ENCODE measurements around the gene FRMD1. TPM values are rescaled to one million over a fixed set of nuclear protein-coding genes. Genes with fewer than 3 reads are reported as not detected.

FRMD1 gene
- polyA plus RNA-seq, 6 donors from 2014 or later = not detected

GRCh38 chr6:168105813-168106632 lies 27.0 kb upstream of the FRMD1 start:
- Mint-ChIP-seq H3K27ac (no peak overlapping the region), H3K9me3 (peaks cover 0 to 4% (median 0%) of the 10 kb centered on the region in 7 donors), H3K4me1 (no peaks in the 10 kb centered on the region), H3K36me3 (no peaks in the 10 kb centered on the region), H3K4me3 (no peak overlapping the region), H3K27me3 (peaks cover 33 to 42% (median 40%) of the 10 kb centered on the region in 3 donors)
- DNase-seq = no peak
- no peak for ATAC-seq (ENCODE audit: low read depth in 2 of 2)

GRCh38 chr6:168104636-168105035 lies 25.6 kb upstream of the FRMD1 start:
- no peak for DNase-seq
- H3K4me1 Mint-ChIP-seq = no peaks in the 10 kb centered on the region
- H3K27ac Mint-ChIP-seq = peak overlapping the region in 1 of 6 donors; percentile 5
- ATAC-seq (ENCODE audit: low read depth in 2 of 2) = no peak
- H3K36me3 Mint-ChIP-seq = no peaks in the 10 kb centered on the region
- peaks cover 0 to 4% (median 0%) of the 10 kb centered on the region in 7 donors for H3K9me3 Mint-ChIP-seq
- no peak overlapping the region for H3K4me3 Mint-ChIP-seq
- H3K27me3 Mint-ChIP-seq = peaks cover 33 to 52% (median 40%) of the 10 kb centered on the region in 3 donors

GRCh38 chr6:168103050-168103830 lies 24.2 kb upstream of the FRMD1 start:
- ATAC-seq (ENCODE audit: low read depth in 2 of 2) = no peak
- Mint-ChIP-seq H3K27ac (no peak overlapping the region), H3K4me3 (no peak overlapping the region)

GRCh38 chr6:168102315-168102985 lies 23.4 kb upstream of the FRMD1 start:
- Mint-ChIP-seq H3K27ac (no peak overlapping the region), H3K36me3 (no peaks in the 10 kb centered on the region), H3K4me1 (no peaks in the 10 kb centered on the region), H3K4me3 (no peak overlapping the region), H3K9me3 (peaks cover 0 to 3% (median 0%) of the 10 kb centered on the region in 7 donors), H3K27me3 (peaks cover 38 to 69% (median 46%) of the 10 kb centered on the region in 3 donors)
- ATAC-seq (ENCODE audit: low read depth in 2 of 2) = no peak
- DNase-seq = no peak

More at GRCh38 chr6:168103050-168103830, 24.2 kb upstream of the FRMD1 start:
- H3K4me1 Mint-ChIP-seq = no peaks in the 10 kb centered on the region
- H3K36me3 Mint-ChIP-seq = no peaks in the 10 kb centered on the region
- peaks cover 0 to 3% (median 0%) of the 10 kb centered on the region in 7 donors for H3K9me3 Mint-ChIP-seq
- DNase-seq = no peak
- peaks cover 38 to 63% (median 40%) of the 10 kb centered on the region in 3 donors for H3K27me3 Mint-ChIP-seq

DNA sequence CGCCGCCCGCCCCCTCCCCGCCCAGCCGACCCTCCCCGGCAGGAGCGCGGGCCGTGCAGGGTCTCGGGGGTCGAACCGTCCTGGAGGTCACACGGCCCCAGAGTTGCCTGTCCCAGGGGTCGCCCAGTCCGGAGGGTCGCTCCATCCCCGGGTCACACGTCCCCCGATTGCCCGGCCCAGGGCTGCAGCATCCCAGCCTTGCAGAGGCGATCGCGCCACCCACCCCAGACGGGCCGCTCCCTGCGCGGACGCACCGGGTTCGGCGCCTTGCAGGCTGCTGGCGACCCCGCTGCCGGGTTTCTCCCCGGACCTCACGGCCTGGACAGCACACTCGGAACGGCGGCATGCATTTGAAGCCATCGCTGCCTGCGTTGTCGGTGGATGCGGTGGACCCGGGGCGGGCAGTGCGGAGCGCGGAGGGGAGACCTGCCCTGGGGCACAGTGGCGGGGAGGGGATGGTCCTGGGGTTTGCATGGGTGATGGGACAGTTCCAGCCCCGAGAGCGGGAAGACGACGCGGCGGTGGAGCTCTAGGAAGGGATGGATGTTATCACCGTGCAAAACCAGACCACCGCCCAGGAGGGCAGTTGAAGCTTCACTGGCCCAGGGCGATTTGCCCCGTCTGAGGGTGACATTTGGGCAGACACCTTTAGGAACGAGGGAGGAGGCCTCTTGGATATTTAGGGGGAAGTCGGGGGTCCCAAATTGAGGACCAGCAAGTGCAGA lies 22.7 kb upstream of the FRMD1 start:
- ATAC-seq (ENCODE audit: low read depth in 2 of 2) (no peak), DNase-seq (no peak)
- Mint-ChIP-seq H3K27ac (no peak overlapping the region), H3K4me1 (no peaks in the 10 kb centered on the region), H3K4me3 (peak overlapping the region in 1 of 8 donors; percentile 63), H3K36me3 (no peaks in the 10 kb centered on the region), H3K9me3 (peaks cover 0 to 3% (median 0%) of the 10 kb centered on the region in 7 donors), H3K27me3 (peaks cover 38 to 69% (median 48%) of the 10 kb centered on the region in 3 donors)

- DNase-seq (no peak), ATAC-seq (ENCODE audit: low read depth in 2 of 2) (no peak)
- no peak overlapping the region for H3K27ac Mint-ChIP-seq
- H3K27me3 Mint-ChIP-seq = peaks cover 38 to 69% (median 48%) of the 10 kb centered on the region in 3 donors
- H3K4me1 Mint-ChIP-seq = no peaks in the 10 kb centered on the region
- no peaks in the 10 kb centered on the region for H3K36me3 Mint-ChIP-seq
- H3K9me3 Mint-ChIP-seq = peaks cover 0 to 3% (median 0%) of the 10 kb centered on the region in 7 donors
- no peak overlapping the region for H3K4me3 Mint-ChIP-seq
These were observed 22.0 kb upstream of the FRMD1 start for GRCh38 chr6:168100803-168101589.

DNA sequence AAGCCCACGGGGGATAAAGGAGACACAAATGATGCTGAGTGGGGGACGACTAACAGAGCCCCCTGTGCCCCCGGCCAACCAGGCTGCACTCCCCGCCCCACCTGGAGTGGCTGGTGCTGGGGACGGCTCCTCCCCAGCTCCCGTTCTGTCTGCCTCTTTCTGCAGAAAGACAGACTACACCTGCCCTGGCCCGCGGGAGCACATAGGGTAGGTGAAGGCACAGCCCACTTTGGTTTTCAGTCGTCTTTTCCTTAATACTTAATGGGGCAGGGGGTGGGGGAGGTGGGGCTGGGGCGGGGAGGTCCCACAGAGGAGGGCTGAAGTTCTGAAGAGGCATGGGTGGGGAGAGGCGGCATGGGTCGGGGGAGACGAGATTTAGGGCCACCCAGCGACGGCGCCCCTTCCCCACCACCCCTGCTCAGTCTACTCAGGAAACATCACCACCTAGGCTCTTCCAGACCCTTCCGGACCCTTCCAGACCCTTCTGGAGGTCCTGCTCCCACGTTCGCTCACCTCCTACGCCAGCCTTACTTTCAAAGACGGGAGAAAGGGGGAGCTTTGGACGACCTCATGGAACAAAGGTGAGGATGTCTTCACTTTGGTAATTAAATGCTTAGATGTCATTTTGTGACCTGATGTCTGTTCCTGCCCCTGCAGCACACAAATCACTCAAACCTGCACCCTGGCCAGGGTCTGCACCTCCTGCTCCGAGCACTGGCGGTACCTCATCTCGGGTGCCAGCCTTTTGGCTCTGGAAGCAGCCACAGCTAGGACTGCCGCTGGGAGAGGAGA lies 21.2 kb upstream of the FRMD1 start:
- no peak for ATAC-seq (ENCODE audit: low read depth in 2 of 2)
- Mint-ChIP-seq H3K4me3 (no peak overlapping the region), H3K9me3 (peaks cover 0 to 3% (median 0%) of the 10 kb centered on the region in 7 donors), H3K36me3 (no peaks in the 10 kb centered on the region), H3K27me3 (peaks cover 34 to 63% (median 40%) of the 10 kb centered on the region in 3 donors), H3K27ac (no peak overlapping the region), H3K4me1 (no peaks in the 10 kb centered on the region)
- no peak for DNase-seq

- DNase-seq (no peak), ATAC-seq (ENCODE audit: low read depth in 2 of 2) (no peak)
- Mint-ChIP-seq H3K4me3 (no peak overlapping the region), H3K27me3 (peaks cover 26 to 55% (median 32%) of the 10 kb centered on the region in 3 donors), H3K4me1 (no peaks in the 10 kb centered on the region), H3K36me3 (no peaks in the 10 kb centered on the region), H3K9me3 (no peaks in the 10 kb centered on the region), H3K27ac (no peak overlapping the region)
These were observed 20.4 kb upstream of the FRMD1 start for GRCh38 chr6:168099201-168100010.

DNA sequence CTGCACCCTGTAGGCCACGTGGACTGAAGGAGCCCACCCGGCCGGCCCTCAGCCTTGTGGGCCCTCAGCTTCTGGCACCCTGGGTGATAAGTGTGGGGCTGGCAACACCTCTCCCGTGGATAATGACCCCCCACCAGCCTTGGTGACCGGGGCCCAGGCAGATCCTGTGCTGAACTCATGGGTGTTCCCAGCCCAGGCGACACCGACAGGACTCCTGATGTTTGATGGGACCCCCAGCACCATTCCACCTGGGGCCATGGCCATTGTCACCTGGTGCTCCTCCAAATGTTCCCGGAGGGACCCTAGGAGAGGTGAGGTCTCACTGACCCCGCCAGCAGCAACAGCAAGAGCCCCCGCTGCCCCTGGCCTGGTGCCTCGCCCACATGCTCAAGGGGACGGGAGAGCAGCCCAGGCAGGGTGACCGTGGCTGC lies 19.4 kb upstream of the FRMD1 start:
- Mint-ChIP-seq H3K4me3 (no peak overlapping the region), H3K9me3 (peaks cover 0 to 3% (median 0%) of the 10 kb centered on the region in 7 donors), H3K27ac (no peak overlapping the region), H3K36me3 (no peaks in the 10 kb centered on the region), H3K4me1 (no peaks in the 10 kb centered on the region), H3K27me3 (peaks cover 21 to 47% (median 26%) of the 10 kb centered on the region in 3 donors)
- ATAC-seq (ENCODE audit: low read depth in 2 of 2) = no peak
- DNase-seq = no peak

DNA sequence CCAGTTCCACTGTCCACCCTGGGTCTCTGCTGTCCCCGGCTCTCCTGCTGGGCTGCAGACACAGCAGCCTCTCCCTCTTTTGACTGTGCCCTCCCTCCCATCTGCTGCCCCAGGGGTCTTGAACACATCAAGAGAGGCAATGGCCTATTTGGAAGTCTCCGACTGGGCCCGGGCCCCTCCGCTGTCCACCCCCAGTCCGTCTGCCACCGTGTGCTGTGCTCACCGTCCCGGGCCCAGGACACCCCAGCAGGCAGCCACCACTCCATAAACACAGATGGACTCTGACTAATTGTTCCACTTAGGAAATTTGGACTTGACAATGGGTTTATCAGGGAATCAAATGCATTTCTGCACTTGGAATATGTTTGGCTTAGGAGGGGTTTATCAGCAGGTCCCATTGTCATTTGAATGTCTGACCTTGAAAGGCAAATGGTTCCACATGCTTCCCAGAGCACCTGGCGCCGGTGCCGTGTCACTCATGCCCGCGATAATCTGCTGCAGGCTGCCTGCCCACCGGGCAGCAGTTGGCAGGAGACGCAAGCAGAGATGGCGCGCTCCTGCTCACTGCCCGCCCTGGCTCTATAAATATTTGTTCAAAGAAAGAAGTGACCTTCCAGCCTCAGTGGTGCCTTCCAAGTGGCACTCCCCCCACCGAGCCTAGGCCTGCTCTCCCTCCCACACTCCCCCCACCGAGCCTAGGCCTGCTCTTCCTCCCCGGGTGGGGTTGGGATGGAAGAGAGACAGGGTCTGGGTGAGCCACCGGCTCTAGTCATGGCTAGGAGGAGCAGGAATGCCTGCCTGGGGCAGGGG lies 18.8 kb upstream of the FRMD1 start:
- no peaks in the 10 kb centered on the region for H3K36me3 Mint-ChIP-seq
- DNase-seq (no peak), ATAC-seq (ENCODE audit: low read depth in 2 of 2) (no peak)
- no peak overlapping the region for H3K27ac Mint-ChIP-seq
- peaks cover 14 to 41% (median 20%) of the 10 kb centered on the region in 3 donors for H3K27me3 Mint-ChIP-seq
- H3K4me3 Mint-ChIP-seq = no peak overlapping the region
- H3K4me1 Mint-ChIP-seq = no peaks in the 10 kb centered on the region
- peaks cover 0 to 7% (median 2%) of the 10 kb centered on the region in 7 donors for H3K9me3 Mint-ChIP-seq
